HEK293 (cell line): ENCODE results near the gene BAZ2B.

Source experiments
- CTCF ChIA-PET: fragments of 350-600 bp; formaldehyde crosslinking; extraction: SDS; loops from one replicate; lab custom pipeline; 2021; ENCODE audit warnings: antibody characterized with exemption; lab: Yijun Ruan, JAX
- POLR2A ChIA-PET: fragments of 300-600 bp; formaldehyde crosslinking; extraction: SDS; loops from one replicate; lab custom pipeline; 2020; ENCODE audit warnings: antibody characterized with exemption, inconsistent platforms; lab: Yijun Ruan, JAX
- H3K27ac ChIP-seq: fragments of 200-500 bp; sonication (Bioruptor generic); 2 replicates; pipeline ENCODE4 v1.5.1; 2014; ENCODE audit warnings: low read depth, low read length, control low read depth, inconsistent platforms; ENCODE audit errors: extremely low read depth
- H3K36me3 ChIP-seq, 2 experiments: fragments of 200-500 bp in 1 of 2; sonication (Bioruptor generic) in 1 of 2; 1 replicate in 1 of 2; 2 replicates in 1 of 2; pipeline ENCODE4 v1.5.1; 2014 to 2017; ENCODE audit warnings: inconsistent platforms in 2 of 2, low read length in 2 of 2; ENCODE audit not compliant: control insufficient read depth in 2 of 2, insufficient read depth in 1 of 2
- H3K4me1 ChIP-seq: fragments of 200-500 bp; sonication (Bioruptor generic); 2 replicates; pipeline ENCODE4 v1.5.1; 2014; ENCODE audit warnings: mild to moderate bottlenecking, low read length, inconsistent platforms; ENCODE audit not compliant: control insufficient read depth, insufficient read depth
- H3K4me3 ChIP-seq: 2 replicates; pipeline ENCODE4 v1.5.1; 2011; ENCODE audit warnings: low read depth, mild to moderate bottlenecking, control low read depth, low read length, moderate library complexity
- H3K9me3 ChIP-seq: fragments of 200-500 bp; sonication (Bioruptor generic); 2 replicates; pipeline ENCODE4 v1.5.1; 2014; ENCODE audit warnings: low read depth, low read length, inconsistent platforms; ENCODE audit not compliant: control insufficient read depth, insufficient read depth
- BCL11B ChIP-seq: fragments of 450-650 bp; formaldehyde crosslinking; IDR thresholded peaks from 2 replicates; pipeline ENCODE4 v1.5.1; 2016; ENCODE audit warnings: low read depth, missing biosample characterization, missing genetic modification characterization
- GLI2 ChIP-seq: fragments of 450-650 bp; formaldehyde crosslinking; IDR thresholded peaks from 2 replicates; pipeline ENCODE4; 2017; ENCODE audit warnings: missing biosample characterization, missing genetic modification characterization, low read depth, borderline replicate concordance
- GLI4 ChIP-seq: fragments of 450-650 bp; formaldehyde crosslinking; IDR thresholded peaks from 2 replicates; pipeline ENCODE4 v1.5.1; 2016; ENCODE audit warnings: missing biosample characterization, missing genetic modification characterization
- HOXC10 ChIP-seq: sonication (generic); formaldehyde crosslinking; IDR thresholded peaks from 2 replicates; pipeline ENCODE4 v1.8.1; 2023; ENCODE audit warnings: mild to moderate bottlenecking, missing genetic modification reagents
- KLF10 ChIP-seq: fragments of 450-650 bp; IDR thresholded peaks from 2 replicates; pipeline ENCODE4 v1.5.1; 2018; ENCODE audit warnings: missing biosample characterization, mild to moderate bottlenecking, missing genetic modification characterization
- OVOL3 ChIP-seq: fragments of 450-650 bp; formaldehyde crosslinking; IDR thresholded peaks from 2 replicates; pipeline ENCODE4 v1.5.1; 2016; ENCODE audit warnings: missing biosample characterization, missing genetic modification characterization
- SCRT1 ChIP-seq: fragments of 450-650 bp; formaldehyde crosslinking; IDR thresholded peaks from 2 replicates; pipeline ENCODE4 v1.5.1; 2016; ENCODE audit warnings: missing biosample characterization, missing genetic modification characterization, borderline replicate concordance
- ZBTB26 ChIP-seq: fragments of 450-650 bp; formaldehyde crosslinking; optimal IDR thresholded peaks from 2 replicates; pipeline ENCODE3; 2016; ENCODE audit warnings: missing biosample characterization, mild to moderate bottlenecking, missing genetic modification characterization
- ZFP69B ChIP-seq: fragments of 450-650 bp; formaldehyde crosslinking; IDR thresholded peaks from 2 replicates; pipeline ENCODE4 v1.5.1; 2016; ENCODE audit warnings: missing biosample characterization, missing genetic modification characterization
- ZNF132 ChIP-seq: fragments of 450-650 bp; formaldehyde crosslinking; IDR thresholded peaks from 2 replicates; pipeline ENCODE4 v1.5.1; 2017; ENCODE audit warnings: missing biosample characterization, missing genetic modification characterization, borderline replicate concordance
- ZNF148 ChIP-seq: fragments of 450-650 bp; formaldehyde crosslinking; IDR thresholded peaks from 2 replicates; pipeline ENCODE4 v1.5.0; 2017; ENCODE audit warnings: missing biosample characterization, missing genetic modification characterization, borderline replicate concordance
- ZNF23 ChIP-seq: fragments of 450-650 bp; formaldehyde crosslinking; IDR thresholded peaks from 2 replicates; pipeline ENCODE4 v1.5.1; 2016; ENCODE audit warnings: missing biosample characterization, missing genetic modification characterization, borderline replicate concordance
- ZNF24 ChIP-seq: fragments of 450-650 bp; formaldehyde crosslinking; IDR thresholded peaks from 2 replicates; pipeline ENCODE4 v1.5.1; 2016; ENCODE audit warnings: missing biosample characterization, missing genetic modification characterization
- ZNF311 ChIP-seq: fragments of 450-650 bp; formaldehyde crosslinking; IDR thresholded peaks from 2 replicates; pipeline ENCODE4 v1.5.1; 2017; ENCODE audit warnings: missing biosample characterization, missing genetic modification characterization, borderline replicate concordance
- ZNF560 ChIP-seq: fragments of 450-650 bp; formaldehyde crosslinking; IDR thresholded peaks from 2 replicates; pipeline ENCODE4 v1.5.1; 2017; ENCODE audit warnings: missing biosample characterization, missing genetic modification characterization, borderline replicate concordance
- ZNF639 ChIP-seq: fragments of 450-650 bp; formaldehyde crosslinking; IDR thresholded peaks from 2 replicates; pipeline ENCODE4 v1.5.1; 2016; ENCODE audit warnings: missing biosample characterization, missing genetic modification characterization
- ZNF658 ChIP-seq: fragments of 450-650 bp; formaldehyde crosslinking; IDR thresholded peaks from 2 replicates; pipeline ENCODE4; 2016; ENCODE audit warnings: missing biosample characterization, missing genetic modification characterization
- ZNF792 ChIP-seq: fragments of 450-650 bp; formaldehyde crosslinking; IDR thresholded peaks from 2 replicates; pipeline ENCODE4 v1.5.1; 2016; ENCODE audit warnings: missing biosample characterization, missing genetic modification characterization
- ZSCAN30 ChIP-seq: fragments of 450-650 bp; IDR thresholded peaks from 2 replicates; pipeline ENCODE4 v1.5.1; 2018; ENCODE audit warnings: missing biosample characterization, mild to moderate bottlenecking, missing genetic modification characterization, moderate library complexity
- ZXDB ChIP-seq: fragments of 450-650 bp; formaldehyde crosslinking; IDR thresholded peaks from 2 replicates; pipeline ENCODE4 v1.5.1; 2016; ENCODE audit warnings: missing biosample characterization, missing genetic modification characterization
- TF ChIP-seq, protein P1 (sequence below): fragments of 450-650 bp; formaldehyde crosslinking; IDR thresholded peaks from 2 replicates; pipeline ENCODE4 v1.5.1; 2017; ENCODE audit warnings: missing biosample characterization, missing genetic modification characterization
- TF ChIP-seq, protein P2 (sequence below): fragments of 450-650 bp; formaldehyde crosslinking; IDR thresholded peaks from 2 replicates; pipeline ENCODE4 v1.5.1; 2017; ENCODE audit warnings: missing biosample characterization, missing genetic modification characterization

BAZ2B gene

GRCh38 chr2:159506202-159506601 lies 110.1 kb downstream of the BAZ2B start:
- H3K4me1 ChIP-seq: no peaks in the 10 kb centered on the region
- H3K36me3 ChIP-seq: no peaks in the 10 kb centered on the region
- no peak overlapping the region for H3K27ac ChIP-seq
- no peaks in the 10 kb centered on the region; the same call in 1 of the 2 replicates for H3K9me3 ChIP-seq
- no peak for TF ChIP-seq ZXDB
- TF ChIP-seq HOXC10 (CRISPR knock-in tag): no peak
- TF ChIP-seq, all 188 proteins: peak for 0
- ChIA-PET CTCF (interaction anchor here (0.8 kb wide), 1 partner anchor 458 kb away, joined by 4 read pairs; no protein-coding TSS in a partner anchor), POLR2A (no interaction called here)
- no peak overlapping the region for H3K4me3 ChIP-seq

DNA sequence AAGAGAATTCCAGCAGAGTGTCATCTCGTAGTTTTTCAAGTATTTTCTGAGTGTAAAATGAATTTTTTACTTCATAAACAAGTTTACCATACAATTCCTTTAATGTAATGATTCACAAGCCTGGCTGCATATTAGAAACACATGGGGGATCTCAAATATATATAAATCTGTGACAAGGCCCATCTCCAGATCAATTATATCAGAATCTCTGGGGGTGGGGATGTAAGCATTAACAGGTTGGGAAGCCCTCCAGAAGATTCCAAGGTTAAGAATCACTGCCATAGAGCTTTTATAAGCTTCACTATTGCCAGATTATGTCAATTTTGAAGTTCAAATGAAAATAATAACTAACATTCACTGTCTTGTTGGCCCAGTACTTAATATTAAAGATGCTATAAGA lies 111.2 kb downstream of the BAZ2B start:
- no peak overlapping the region for H3K4me3 ChIP-seq
- CTCF ChIA-PET: interaction anchor here (0.6 to 1.3 kb wide), 4 partner anchors 15 to 435 kb away, joined by 3 to 6 read pairs (median 3); no protein-coding TSS in a partner anchor
- H3K9me3 ChIP-seq: no peaks in the 10 kb centered on the region; the same call in 1 of the 2 replicates
- H3K27ac ChIP-seq: no peak overlapping the region
- H3K4me1 ChIP-seq: no peaks in the 10 kb centered on the region
- no peaks in the 10 kb centered on the region for H3K36me3 ChIP-seq
- TF ChIP-seq ZNF792 (tag by site-specific recombination): no peak
- TF ChIP-seq ZSCAN30 (tag by site-specific recombination): no peak
- no peak for TF ChIP-seq ZBTB26
- TF ChIP-seq, protein P1, sequence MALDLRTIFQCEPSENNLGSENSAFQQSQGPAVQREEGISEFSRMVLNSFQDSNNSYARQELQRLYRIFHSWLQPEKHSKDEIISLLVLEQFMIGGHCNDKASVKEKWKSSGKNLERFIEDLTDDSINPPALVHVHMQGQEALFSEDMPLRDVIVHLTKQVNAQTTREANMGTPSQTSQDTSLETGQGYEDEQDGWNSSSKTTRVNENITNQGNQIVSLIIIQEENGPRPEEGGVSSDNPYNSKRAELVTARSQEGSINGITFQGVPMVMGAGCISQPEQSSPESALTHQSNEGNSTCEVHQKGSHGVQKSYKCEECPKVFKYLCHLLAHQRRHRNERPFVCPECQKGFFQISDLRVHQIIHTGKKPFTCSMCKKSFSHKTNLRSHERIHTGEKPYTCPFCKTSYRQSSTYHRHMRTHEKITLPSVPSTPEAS (tag by site-specific recombination): no peak
- TF ChIP-seq ZNF132 (tag by site-specific recombination): no peak
- no peak for TF ChIP-seq ZFP69B (tag by site-specific recombination)
- TF ChIP-seq GLI2 (tag by site-specific recombination): no peak
- TF ChIP-seq, protein P2, sequence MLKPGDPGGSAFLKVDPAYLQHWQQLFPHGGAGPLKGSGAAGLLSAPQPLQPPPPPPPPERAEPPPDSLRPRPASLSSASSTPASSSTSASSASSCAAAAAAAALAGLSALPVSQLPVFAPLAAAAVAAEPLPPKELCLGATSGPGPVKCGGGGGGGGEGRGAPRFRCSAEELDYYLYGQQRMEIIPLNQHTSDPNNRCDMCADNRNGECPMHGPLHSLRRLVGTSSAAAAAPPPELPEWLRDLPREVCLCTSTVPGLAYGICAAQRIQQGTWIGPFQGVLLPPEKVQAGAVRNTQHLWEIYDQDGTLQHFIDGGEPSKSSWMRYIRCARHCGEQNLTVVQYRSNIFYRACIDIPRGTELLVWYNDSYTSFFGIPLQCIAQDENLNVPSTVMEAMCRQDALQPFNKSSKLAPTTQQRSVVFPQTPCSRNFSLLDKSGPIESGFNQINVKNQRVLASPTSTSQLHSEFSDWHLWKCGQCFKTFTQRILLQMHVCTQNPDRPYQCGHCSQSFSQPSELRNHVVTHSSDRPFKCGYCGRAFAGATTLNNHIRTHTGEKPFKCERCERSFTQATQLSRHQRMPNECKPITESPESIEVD (tag by site-specific recombination): no peak
- POLR2A ChIA-PET: interaction anchor here (0.6 kb wide), 1 partner anchor 110 kb away, joined by 5 read pairs; no protein-coding TSS in a partner anchor

DNA sequence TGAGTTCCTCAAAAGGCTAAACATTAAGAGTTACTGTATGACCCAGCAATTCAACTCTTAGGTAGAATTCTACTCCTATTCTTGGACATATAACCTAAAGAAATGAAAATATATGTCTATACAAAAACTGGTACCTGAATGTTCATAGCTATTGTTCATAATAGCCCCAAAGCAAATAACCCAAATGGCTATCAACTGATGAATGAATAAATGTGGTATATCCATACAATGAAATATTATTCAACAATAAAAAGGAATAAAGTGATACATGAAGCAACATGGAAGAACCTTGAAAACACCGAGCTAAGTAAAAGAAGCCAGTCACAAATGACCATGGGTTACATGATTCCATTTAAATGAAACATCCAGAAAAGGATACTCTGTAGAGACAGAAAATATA lies 114.6 kb downstream of the BAZ2B start:
- H3K4me1 ChIP-seq: no peaks in the 10 kb centered on the region; the same call in 1 of the 2 replicates
- ChIA-PET CTCF (interaction anchor here (0.7 kb wide), 1 partner anchor 11 kb away, joined by 5 read pairs; no protein-coding TSS in a partner anchor), POLR2A (no interaction called here)
- no peaks in the 10 kb centered on the region for H3K36me3 ChIP-seq
- H3K4me3 ChIP-seq: no peak overlapping the region
- no peaks in the 10 kb centered on the region; the same call in 1 of the 2 replicates for H3K9me3 ChIP-seq
- no peak overlapping the region for H3K27ac ChIP-seq
- TF ChIP-seq ZNF658 (tag by site-specific recombination): no peak
- TF ChIP-seq KLF10 (tag by site-specific recombination): no peak
- no peak for TF ChIP-seq GLI4 (tag by site-specific recombination)
- TF ChIP-seq ZNF24: no peak
- TF ChIP-seq OVOL3: no peak
- no peak for TF ChIP-seq BCL11B (tag by site-specific recombination)
- no peak for TF ChIP-seq ZNF311 (tag by site-specific recombination)
- TF ChIP-seq ZNF23: no peak
- TF ChIP-seq ZNF148 (tag by site-specific recombination): no peak
- TF ChIP-seq ZNF560 (tag by site-specific recombination): no peak
- no peak for TF ChIP-seq ZNF639 (tag by site-specific recombination)
- TF ChIP-seq SCRT1 (tag by site-specific recombination): no peak
